ENCODE measurements around the gene IFNAR1. TPM values are rescaled to one million over a fixed set of nuclear protein-coding genes. Genes with fewer than 3 reads are reported as not detected.

The IFNAR1 gene
- total and polyA plus RNA-seq, 9 of the 15 experiments (the other 6 are each of a cell fraction or from before 2014, with no cell fraction given) = 8.6 to 31.8 (median 14.8) TPM

DNA sequence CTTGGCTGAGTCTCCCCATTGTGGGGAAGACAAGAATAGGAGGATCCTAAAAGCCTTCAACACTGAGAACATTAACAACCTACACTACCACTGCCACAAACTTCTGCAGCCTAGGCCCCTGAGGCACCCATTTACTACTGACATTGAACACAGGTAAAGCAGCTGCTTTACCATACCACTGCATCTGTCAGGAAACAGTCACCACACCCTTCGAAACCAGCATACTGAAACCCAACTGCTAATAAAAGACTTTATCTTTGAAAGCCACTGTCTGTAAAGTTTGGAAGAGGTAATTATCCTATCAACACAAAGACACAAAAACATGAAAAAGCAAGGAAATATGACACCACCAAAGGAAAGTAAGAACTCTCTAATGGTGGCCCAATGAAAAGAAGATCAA lies 7.4 kb downstream of the IFNAR1 start (continued):
- TF ChIP-seq, protein P1, sequence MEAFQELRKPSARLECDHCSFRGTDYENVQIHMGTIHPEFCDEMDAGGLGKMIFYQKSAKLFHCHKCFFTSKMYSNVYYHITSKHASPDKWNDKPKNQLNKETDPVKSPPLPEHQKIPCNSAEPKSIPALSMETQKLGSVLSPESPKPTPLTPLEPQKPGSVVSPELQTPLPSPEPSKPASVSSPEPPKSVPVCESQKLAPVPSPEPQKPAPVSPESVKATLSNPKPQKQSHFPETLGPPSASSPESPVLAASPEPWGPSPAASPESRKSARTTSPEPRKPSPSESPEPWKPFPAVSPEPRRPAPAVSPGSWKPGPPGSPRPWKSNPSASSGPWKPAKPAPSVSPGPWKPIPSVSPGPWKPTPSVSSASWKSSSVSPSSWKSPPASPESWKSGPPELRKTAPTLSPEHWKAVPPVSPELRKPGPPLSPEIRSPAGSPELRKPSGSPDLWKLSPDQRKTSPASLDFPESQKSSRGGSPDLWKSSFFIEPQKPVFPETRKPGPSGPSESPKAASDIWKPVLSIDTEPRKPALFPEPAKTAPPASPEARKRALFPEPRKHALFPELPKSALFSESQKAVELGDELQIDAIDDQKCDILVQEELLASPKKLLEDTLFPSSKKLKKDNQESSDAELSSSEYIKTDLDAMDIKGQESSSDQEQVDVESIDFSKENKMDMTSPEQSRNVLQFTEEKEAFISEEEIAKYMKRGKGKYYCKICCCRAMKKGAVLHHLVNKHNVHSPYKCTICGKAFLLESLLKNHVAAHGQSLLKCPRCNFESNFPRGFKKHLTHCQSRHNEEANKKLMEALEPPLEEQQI (IDR thresholded peaks at IDR 0.05) = peak; percentile 62; the same call in 1 of the 2 replicates
- TF ChIP-seq, protein P2, sequence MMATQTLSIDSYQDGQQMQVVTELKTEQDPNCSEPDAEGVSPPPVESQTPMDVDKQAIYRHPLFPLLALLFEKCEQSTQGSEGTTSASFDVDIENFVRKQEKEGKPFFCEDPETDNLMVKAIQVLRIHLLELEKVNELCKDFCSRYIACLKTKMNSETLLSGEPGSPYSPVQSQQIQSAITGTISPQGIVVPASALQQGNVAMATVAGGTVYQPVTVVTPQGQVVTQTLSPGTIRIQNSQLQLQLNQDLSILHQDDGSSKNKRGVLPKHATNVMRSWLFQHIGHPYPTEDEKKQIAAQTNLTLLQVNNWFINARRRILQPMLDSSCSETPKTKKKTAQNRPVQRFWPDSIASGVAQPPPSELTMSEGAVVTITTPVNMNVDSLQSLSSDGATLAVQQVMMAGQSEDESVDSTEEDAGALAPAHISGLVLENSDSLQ (IDR thresholded peaks at IDR 0.05) = peak; percentile 61; the same call in 1 of the 2 replicates
- TF ChIP-seq, protein P3, sequence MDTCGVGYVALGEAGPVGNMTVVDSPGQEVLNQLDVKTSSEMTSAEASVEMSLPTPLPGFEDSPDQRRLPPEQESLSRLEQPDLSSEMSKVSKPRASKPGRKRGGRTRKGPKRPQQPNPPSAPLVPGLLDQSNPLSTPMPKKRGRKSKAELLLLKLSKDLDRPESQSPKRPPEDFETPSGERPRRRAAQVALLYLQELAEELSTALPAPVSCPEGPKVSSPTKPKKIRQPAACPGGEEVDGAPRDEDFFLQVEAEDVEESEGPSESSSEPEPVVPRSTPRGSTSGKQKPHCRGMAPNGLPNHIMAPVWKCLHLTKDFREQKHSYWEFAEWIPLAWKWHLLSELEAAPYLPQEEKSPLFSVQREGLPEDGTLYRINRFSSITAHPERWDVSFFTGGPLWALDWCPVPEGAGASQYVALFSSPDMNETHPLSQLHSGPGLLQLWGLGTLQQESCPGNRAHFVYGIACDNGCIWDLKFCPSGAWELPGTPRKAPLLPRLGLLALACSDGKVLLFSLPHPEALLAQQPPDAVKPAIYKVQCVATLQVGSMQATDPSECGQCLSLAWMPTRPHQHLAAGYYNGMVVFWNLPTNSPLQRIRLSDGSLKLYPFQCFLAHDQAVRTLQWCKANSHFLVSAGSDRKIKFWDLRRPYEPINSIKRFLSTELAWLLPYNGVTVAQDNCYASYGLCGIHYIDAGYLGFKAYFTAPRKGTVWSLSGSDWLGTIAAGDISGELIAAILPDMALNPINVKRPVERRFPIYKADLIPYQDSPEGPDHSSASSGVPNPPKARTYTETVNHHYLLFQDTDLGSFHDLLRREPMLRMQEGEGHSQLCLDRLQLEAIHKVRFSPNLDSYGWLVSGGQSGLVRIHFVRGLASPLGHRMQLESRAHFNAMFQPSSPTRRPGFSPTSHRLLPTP (IDR thresholded peaks at IDR 0.05; ENCODE audit: borderline replicate concordance, extremely low read depth, insufficient read length) = no peak
- TF ChIP-seq TEAD4 (IDR thresholded peaks at IDR 0.05; ENCODE audit: low read length) (peak; percentile 36; the same call in 1 of the 2 replicates), TEAD4 (CRISPR knock-in tag; IDR thresholded peaks at IDR 0.05; ENCODE audit: borderline replicate concordance) (no peak), ZNF75A (CRISPR knock-in tag; IDR thresholded peaks at IDR 0.05) (no peak), ZNF217 (CRISPR knock-in tag; IDR thresholded peaks at IDR 0.05) (no peak), MCM3 (IDR thresholded peaks at IDR 0.05) (no peak), ZNF707 (CRISPR knock-in tag; conservative IDR thresholded peaks at IDR 0.05) (no peak), JUND (IDR thresholded peaks at IDR 0.05; ENCODE audit: borderline replicate concordance, low read depth, low read length) (no peak), JUND (tag; IDR thresholded peaks at IDR 0.05; ENCODE audit: borderline replicate concordance, low read depth, low read length) (no peak), ZNF589 (CRISPR knock-in tag; IDR thresholded peaks at IDR 0.05; ENCODE audit: low read depth) (no peak), RBFOX2 (IDR thresholded peaks at IDR 0.05; ENCODE audit: low read depth, low read length) (no peak), ARNT (IDR thresholded peaks at IDR 0.05) (peak in 1 of 2 experiments; percentile 19; a peak in 1 of 4 replicates), ZSCAN32 (CRISPR knock-in tag; IDR thresholded peaks at IDR 0.05) (no peak), TFAM (CRISPR knock-in tag; conservative IDR thresholded peaks at IDR 0.05) (no peak)
- TF ChIP-seq, protein P4, sequence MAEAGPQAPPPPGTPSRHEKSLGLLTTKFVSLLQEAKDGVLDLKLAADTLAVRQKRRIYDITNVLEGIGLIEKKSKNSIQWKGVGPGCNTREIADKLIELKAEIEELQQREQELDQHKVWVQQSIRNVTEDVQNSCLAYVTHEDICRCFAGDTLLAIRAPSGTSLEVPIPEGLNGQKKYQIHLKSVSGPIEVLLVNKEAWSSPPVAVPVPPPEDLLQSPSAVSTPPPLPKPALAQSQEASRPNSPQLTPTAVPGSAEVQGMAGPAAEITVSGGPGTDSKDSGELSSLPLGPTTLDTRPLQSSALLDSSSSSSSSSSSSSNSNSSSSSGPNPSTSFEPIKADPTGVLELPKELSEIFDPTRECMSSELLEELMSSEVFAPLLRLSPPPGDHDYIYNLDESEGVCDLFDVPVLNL (CRISPR knock-in tag; IDR thresholded peaks at IDR 0.05; ENCODE audit: low read depth) = no peak
- TF ChIP-seq, protein P5, sequence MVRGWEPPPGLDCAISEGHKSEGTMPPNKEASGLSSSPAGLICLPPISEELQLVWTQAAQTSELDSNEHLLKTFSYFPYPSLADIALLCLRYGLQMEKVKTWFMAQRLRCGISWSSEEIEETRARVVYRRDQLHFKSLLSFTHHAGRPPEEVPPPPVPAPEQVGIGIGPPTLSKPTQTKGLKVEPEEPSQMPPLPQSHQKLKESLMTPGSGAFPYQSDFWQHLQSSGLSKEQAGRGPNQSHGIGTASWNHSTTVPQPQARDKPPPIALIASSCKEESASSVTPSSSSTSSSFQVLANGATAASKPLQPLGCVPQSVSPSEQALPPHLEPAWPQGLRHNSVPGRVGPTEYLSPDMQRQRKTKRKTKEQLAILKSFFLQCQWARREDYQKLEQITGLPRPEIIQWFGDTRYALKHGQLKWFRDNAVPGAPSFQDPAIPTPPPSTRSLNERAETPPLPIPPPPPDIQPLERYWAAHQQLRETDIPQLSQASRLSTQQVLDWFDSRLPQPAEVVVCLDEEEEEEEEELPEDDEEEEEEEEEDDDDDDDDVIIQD (CRISPR knock-in tag; IDR thresholded peaks at IDR 0.05) = no peak
- TF ChIP-seq, protein P6, sequence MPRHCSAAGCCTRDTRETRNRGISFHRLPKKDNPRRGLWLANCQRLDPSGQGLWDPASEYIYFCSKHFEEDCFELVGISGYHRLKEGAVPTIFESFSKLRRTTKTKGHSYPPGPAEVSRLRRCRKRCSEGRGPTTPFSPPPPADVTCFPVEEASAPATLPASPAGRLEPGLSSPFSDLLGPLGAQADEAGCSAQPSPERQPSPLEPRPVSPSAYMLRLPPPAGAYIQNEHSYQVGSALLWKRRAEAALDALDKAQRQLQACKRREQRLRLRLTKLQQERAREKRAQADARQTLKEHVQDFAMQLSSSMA (CRISPR knock-in tag; IDR thresholded peaks at IDR 0.05) = no peak
